Endothelial cell of umbilical vein (primary cell): ENCODE results near the gene OVCH1. TPM values are rescaled to one million over a fixed set of nuclear protein-coding genes. Genes with fewer than 3 reads are reported as not detected.

Experiments
- BruUV-seq: library from RNA; stranded (reverse); fragments of 400-500 nt; replicated peaks from 2 replicates; lab custom pipeline; 2021; lab: Mats Ljungman, UMichigan
- CTCF ChIA-PET: fragments of 300-600, 350-600 bp; sonication (Branson Sonifier 250); formaldehyde crosslinking; loops from one replicate; lab custom pipeline; 2021; ENCODE audit warnings: antibody characterized with exemption, inconsistent platforms; lab: Charles Lee
- POLR2A ChIA-PET: fragments of 300-600, 350-600 bp; sonication (Branson Sonifier 250); formaldehyde crosslinking; loops from one replicate; lab custom pipeline; 2021; ENCODE audit warnings: antibody characterized with exemption, inconsistent platforms; lab: Charles Lee
- DNase-seq: peaks from one replicate; pipeline ENCODE4 v3.0.0-alpha.2; 2011; ENCODE audit warnings: low read depth, low spot score
- FAIRE-seq: peaks from 2 replicates; lab custom pipeline; 2011; peaks lifted over from hg19 to GRCh38; lab: Jason Lieb, UNC
- H2AFZ ChIP-seq: 2 replicates; pipeline ENCODE4 v1.6.0; 2012; ENCODE audit warnings: low read depth, low read length, control low read depth, inconsistent platforms
- H3K27ac ChIP-seq: 2 replicates; pipeline ENCODE4 v1.5.1; 2011; ENCODE audit warnings: low read depth, mild to moderate bottlenecking, control low read depth, low read length, moderate library complexity; ENCODE audit not compliant: insufficient read depth
- H3K27me3 ChIP-seq, 2 experiments: 2 replicates each; pipeline versions ENCODE4 v1.6.0 to v1.6.1; 2011; ENCODE audit warnings: low read length in 2 of 2, mixed read lengths in 1 of 2; ENCODE audit not compliant: control insufficient read depth in 2 of 2, insufficient read depth in 2 of 2
- H3K36me3 ChIP-seq, 2 experiments: 2 replicates in 1 of 2; 3 replicates in 1 of 2; pipeline ENCODE4 v1.5.1; 2011; ENCODE audit warnings: low read length in 2 of 2, mild to moderate bottlenecking in 1 of 2, moderate library complexity in 1 of 2; ENCODE audit not compliant: control insufficient read depth in 2 of 2, insufficient read depth in 2 of 2; ENCODE audit errors: extremely low read depth in 1 of 2
- H3K4me1 ChIP-seq: 3 replicates; pipeline ENCODE4 v1.5.1; 2011; ENCODE audit warnings: mild to moderate bottlenecking, low read length; ENCODE audit not compliant: control insufficient read depth, insufficient read depth; ENCODE audit errors: extremely low read depth
- H3K4me2 ChIP-seq: 2 replicates; pipeline ENCODE4 v1.6.1; 2011; ENCODE audit warnings: low read length, control low read depth, mixed read lengths; ENCODE audit not compliant: insufficient read depth
- H3K4me3 ChIP-seq, 3 experiments: fragments of 200-600 bp in 1 of 3; sonication (generic), shearing (Covaris generic) in 1 of 3; replicated peaks in 1 of 3; 2 replicates each; pipeline ENCODE4 v1.5.1; 2011 to 2016; ENCODE audit warnings: control low read depth in 3 of 3, low read length in 3 of 3, mild to moderate bottlenecking in 2 of 3, inconsistent platforms in 1 of 3, low read depth in 1 of 3, moderate library complexity in 1 of 3; ENCODE audit not compliant: insufficient read depth in 1 of 3
- H3K79me2 ChIP-seq: 2 replicates; pipeline ENCODE4 v1.6.0; 2012; ENCODE audit warnings: low read length, inconsistent platforms; ENCODE audit not compliant: control insufficient read depth, insufficient read depth
- H3K9ac ChIP-seq: replicated peaks from 2 replicates; pipeline ENCODE3; 2011; ENCODE audit warnings: low read length, control low read depth; ENCODE audit not compliant: insufficient read depth; ENCODE audit errors: extremely low read depth
- H3K9me1 ChIP-seq: replicated peaks from 3 replicates; pipeline ENCODE4 v1.6.0; 2011; ENCODE audit warnings: mild to moderate bottlenecking, low read length; ENCODE audit not compliant: control insufficient read depth, insufficient read depth; ENCODE audit errors: extremely low read depth
- H3K9me3 ChIP-seq: replicated peaks from 2 replicates; pipeline ENCODE4 v1.5.1; 2012; ENCODE audit warnings: low read length, inconsistent platforms; ENCODE audit not compliant: control insufficient read depth, insufficient read depth
- H4K20me1 ChIP-seq: replicated peaks from 2 replicates; pipeline ENCODE3; 2011; ENCODE audit warnings: mild to moderate bottlenecking, low read length; ENCODE audit not compliant: control insufficient read depth, insufficient read depth; ENCODE audit errors: extremely low read depth
- EZH2 ChIP-seq: IDR thresholded peaks from 2 replicates; pipeline ENCODE4 v1.6.1; 2012; ENCODE audit warnings: borderline replicate concordance, low read depth, mild to moderate bottlenecking, moderate library complexity, low read length, inconsistent platforms; ENCODE audit not compliant: severe bottlenecking
- FOS ChIP-seq: IDR thresholded peaks from 2 replicates; pipeline ENCODE4 v1.6.1; 2011; ENCODE audit warnings: mild to moderate bottlenecking, low read length, moderate library complexity, borderline replicate concordance; ENCODE audit not compliant: insufficient read depth
- GATA2 ChIP-seq: IDR thresholded peaks from 2 replicates; pipeline ENCODE4 v1.7.0; 2011; ENCODE audit warnings: low read depth, mild to moderate bottlenecking, moderate library complexity, mixed read lengths, low read length; ENCODE audit not compliant: insufficient read length, insufficient read depth
- JUN ChIP-seq: IDR thresholded peaks from 2 replicates; pipeline ENCODE4 v1.6.1; 2011; ENCODE audit warnings: borderline replicate concordance, low read depth; ENCODE audit not compliant: insufficient read length, insufficient read depth
- MYC ChIP-seq: IDR thresholded peaks from one replicate; pipeline ENCODE4 v1.6.1; 2011; ENCODE audit warnings: mild to moderate bottlenecking, low read depth, low read length
- POLR2A ChIP-seq: IDR thresholded peaks from 2 replicates; pipeline ENCODE4 v1.6.1; 2012; ENCODE audit warnings: low read depth, mild to moderate bottlenecking, control low read depth, low read length
- POLR2AphosphoS5 ChIP-seq: IDR thresholded peaks from 2 replicates; pipeline ENCODE4 v1.6.1; 2012; ENCODE audit warnings: low read depth, mild to moderate bottlenecking, control low read depth, low read length, moderate library complexity; ENCODE audit not compliant: insufficient read depth
- dilution Hi-C: fragments of 300-500 bp; cut with MboI; formaldehyde crosslinking; loops from one replicate; pipeline ENCODE4 v1.15.0; 2019; ENCODE audit warnings: low sequenced_read_pairs; ENCODE audit not compliant: extremely low pct_ligation_motif_present
- intact Hi-C: fragments of 100-400 bp; cut with micrococcal nuclease; formaldehyde crosslinking; loops from one replicate; pipeline ENCODE4 v1.10.0; 2022
- polyA plus RNA-seq, 4 experiments: library from polyadenylated mRNA; depleted of rRNA in 3 of 4; stranded (reverse) in 3 of 4; unstranded in 1 of 4; fragments of >200 nt; gene quantifications; 2 replicates each; pipeline versions ENCODE4 v1.2.1 to v1.2.3, GENCODE V29; 2011 to 2012; ENCODE audit warnings: missing spikeins in 1 of 4
- total RNA-seq: library from RNA; stranded (reverse); gene quantifications from 2 replicates; pipeline ENCODE4 v1.2.3, GENCODE V29; 2021
- TF ChIP-seq, protein P1 (sequence below), 2 donors: IDR thresholded peaks; 1 replicate in 1 of 2; 2 replicates in 1 of 2; pipeline ENCODE4 v1.5.1; 2011; ENCODE audit warnings: low read length in 2 of 2, mild to moderate bottlenecking in 2 of 2, moderate library complexity in 2 of 2, control low read depth in 1 of 2, inconsistent platforms in 1 of 2, low read depth in 1 of 2; ENCODE audit not compliant: insufficient read depth in 1 of 2; ENCODE audit errors: extremely low read depth in 1 of 2
- TF ChIP-seq, protein P2 (sequence below): IDR thresholded peaks from 2 replicates; pipeline ENCODE4 v1.6.1; 2011; ENCODE audit not compliant: insufficient read depth, insufficient read length

Gene OVCH1
- total and polyA plus RNA-seq, 2 donors (not counting 3 experiments of a cell fraction or from before 2014, with no cell fraction given) = 0.01 TPM; not detected in 1

GRCh38 chr12:29543036-29543435 lies 45.5 kb upstream of the OVCH1 start:
- TF ChIP-seq JUN (no peak), GATA2 (no peak), FOS (no peak), EZH2 (no peak), POLR2A (no peak), POLR2AphosphoS5 (no peak), MYC (no peak)
- TF ChIP-seq, protein P1, sequence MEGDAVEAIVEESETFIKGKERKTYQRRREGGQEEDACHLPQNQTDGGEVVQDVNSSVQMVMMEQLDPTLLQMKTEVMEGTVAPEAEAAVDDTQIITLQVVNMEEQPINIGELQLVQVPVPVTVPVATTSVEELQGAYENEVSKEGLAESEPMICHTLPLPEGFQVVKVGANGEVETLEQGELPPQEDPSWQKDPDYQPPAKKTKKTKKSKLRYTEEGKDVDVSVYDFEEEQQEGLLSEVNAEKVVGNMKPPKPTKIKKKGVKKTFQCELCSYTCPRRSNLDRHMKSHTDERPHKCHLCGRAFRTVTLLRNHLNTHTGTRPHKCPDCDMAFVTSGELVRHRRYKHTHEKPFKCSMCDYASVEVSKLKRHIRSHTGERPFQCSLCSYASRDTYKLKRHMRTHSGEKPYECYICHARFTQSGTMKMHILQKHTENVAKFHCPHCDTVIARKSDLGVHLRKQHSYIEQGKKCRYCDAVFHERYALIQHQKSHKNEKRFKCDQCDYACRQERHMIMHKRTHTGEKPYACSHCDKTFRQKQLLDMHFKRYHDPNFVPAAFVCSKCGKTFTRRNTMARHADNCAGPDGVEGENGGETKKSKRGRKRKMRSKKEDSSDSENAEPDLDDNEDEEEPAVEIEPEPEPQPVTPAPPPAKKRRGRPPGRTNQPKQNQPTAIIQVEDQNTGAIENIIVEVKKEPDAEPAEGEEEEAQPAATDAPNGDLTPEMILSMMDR (IDR thresholded peaks at IDR 0.05; ENCODE audit: extremely low read depth in 1 of 2, insufficient read depth in 1 of 2, low read depth in 1 of 2, low read length in 2 of 2) = no peak
- TF ChIP-seq, protein P2, sequence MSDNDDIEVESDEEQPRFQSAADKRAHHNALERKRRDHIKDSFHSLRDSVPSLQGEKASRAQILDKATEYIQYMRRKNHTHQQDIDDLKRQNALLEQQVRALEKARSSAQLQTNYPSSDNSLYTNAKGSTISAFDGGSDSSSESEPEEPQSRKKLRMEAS = no peak
- CTCF ChIA-PET = no interaction called here
- dilution Hi-C loops = no loop called here

More at GRCh38 chr12:29543036-29543435, 45.5 kb upstream of the OVCH1 start:
- intact Hi-C loops = no loop called here
- no peak overlapping the region for H3K4me2 ChIP-seq
- H3K27me3 ChIP-seq = no peaks in the 10 kb centered on the region
- no peak overlapping the region for H3K27ac ChIP-seq
- H3K4me1 ChIP-seq = no peaks in the 10 kb centered on the region
- POLR2A ChIA-PET = no interaction called here
- H2AFZ ChIP-seq = no peak overlapping the region
- no peak overlapping the region for H3K4me3 ChIP-seq
- H3K9me1 ChIP-seq = no peaks in the 10 kb centered on the region
- H3K36me3 ChIP-seq = no peaks in the 10 kb centered on the region
- DNase-seq = no peak
- no TSS peak for BruUV-seq
- no peaks in the 10 kb centered on the region for H3K9me3 ChIP-seq
- no peaks in the 10 kb centered on the region for H4K20me1 ChIP-seq
- H3K9ac ChIP-seq = no peak overlapping the region
- no peaks in the 10 kb centered on the region for H3K79me2 ChIP-seq
- peak; percentile 28 for FAIRE-seq
